Thymus (tissue), 11 donors: ENCODE data around the gene ANO10. TPM values are rescaled to one million over a fixed set of nuclear protein-coding genes. Genes with fewer than 3 reads are reported as not detected.

Experiments used
- DNase-seq, 9 donors: peaks; one replicate each; pipeline ENCODE4 v3.0.0-alpha.2; 2013; ENCODE audit warnings: low spot score in 9 of 9, low read depth in 6 of 9, missing footprints in 1 of 9
- H3K27ac ChIP-seq, 2 donors: one replicate each; pipeline ENCODE4 v1.5.1; 2013; ENCODE audit warnings: control low read depth in 1 of 2, low read depth in 1 of 2, low read length in 1 of 2, mild to moderate bottlenecking in 1 of 2, moderate library complexity in 1 of 2
- H3K27me3 ChIP-seq, 2 donors: one replicate each; pipeline ENCODE4 v1.5.1; 2013; ENCODE audit warnings: low read length in 1 of 2; ENCODE audit not compliant: control insufficient read depth in 2 of 2, insufficient read depth in 1 of 2
- H3K36me3 ChIP-seq, 2 donors: one replicate each; pipeline ENCODE4 v1.5.1; 2013; ENCODE audit warnings: low read length in 1 of 2, mild to moderate bottlenecking in 1 of 2, moderate library complexity in 1 of 2; ENCODE audit not compliant: control insufficient read depth in 2 of 2, insufficient read depth in 2 of 2
- H3K4me1 ChIP-seq, 2 donors: one replicate each; pipeline ENCODE4 v1.5.1; 2013; ENCODE audit warnings: low read length in 2 of 2; ENCODE audit not compliant: control insufficient read depth in 2 of 2, insufficient read depth in 2 of 2
- H3K4me3 ChIP-seq, 2 donors: one replicate each; pipeline ENCODE4 v1.5.1; 2013; ENCODE audit warnings: low read length in 2 of 2, control low read depth in 1 of 2, mild to moderate bottlenecking in 1 of 2
- H3K9me3 ChIP-seq, 2 donors: one replicate each; pipeline ENCODE4 v1.5.1; 2013; ENCODE audit warnings: low read length in 1 of 2, mild to moderate bottlenecking in 1 of 2; ENCODE audit not compliant: control insufficient read depth in 2 of 2, insufficient read depth in 1 of 2
- whole genome bisulfite sequencing: extraction: QIAGEN DNeasy Blood & Tissue Kit; methylation state at CpG from one replicate; pipeline ENCODE4 v1.1.7; 2013; 5-methylcytosine and 5-hydroxymethylcytosine counted together
- polyA plus RNA-seq: library from polyadenylated mRNA; stranded (reverse); fragments of 200-250 nt; gene quantifications from one replicate; pipeline ENCODE4 v1.2.3, GENCODE V29; 2013
- total RNA-seq: library from RNA; stranded (reverse); fragments of 120-200 nt; gene quantifications from one replicate; pipeline ENCODE4 v1.2.4, GENCODE V29; 2013
- donor health status: healthy.

Gene ANO10
- total and polyA plus RNA-seq, 2 donors = 5.2 to 8.7 TPM

GRCh38 chr3:43353923-43354670 is 267.7 kb downstream of the ANO10 start:
- H3K36me3 ChIP-seq = peaks cover 25 to 30% of the 10 kb centered on the region in 2 donors
- H3K4me3 ChIP-seq = no peak overlapping the region
- no peaks in the 10 kb centered on the region for H3K27me3 ChIP-seq
- H3K4me1 ChIP-seq = peaks cover 6 to 8% of the 10 kb centered on the region in 2 donors
- DNase-seq = no peak
- peaks cover 5 to 21% of the 10 kb centered on the region in 2 donors for H3K9me3 ChIP-seq
- no peak overlapping the region for H3K27ac ChIP-seq
- WGBS = 96% methylated on average over 4 of the region's 4 CpGs

GRCh38 chr3:43353393-43353792 is 268.4 kb downstream of the ANO10 start:
- no peak for DNase-seq
- no peak overlapping the region for H3K4me3 ChIP-seq
- H3K4me1 ChIP-seq = peaks cover 10% of the 10 kb centered on the region in 2 donors
- no peaks in the 10 kb centered on the region for H3K27me3 ChIP-seq
- H3K9me3 ChIP-seq = peaks cover 5 to 21% of the 10 kb centered on the region in 2 donors
- H3K36me3 ChIP-seq = peaks cover 31 to 36% of the 10 kb centered on the region in 2 donors
- H3K27ac ChIP-seq = no peak overlapping the region
- WGBS = 99% methylated on average over 1 of the region's 1 CpG

- H3K36me3 ChIP-seq = peaks cover 58 to 60% of the 10 kb centered on the region in 2 donors
- H3K27ac ChIP-seq = peak overlapping the region; percentile 87 to 99
- 97% methylated on average over 3 of the region's 3 CpGs for WGBS
- H3K9me3 ChIP-seq = peaks cover 4 to 21% of the 10 kb centered on the region in 2 donors
- no peak overlapping the region for H3K4me3 ChIP-seq
- peaks cover 40 to 45% of the 10 kb centered on the region in 2 donors for H3K4me1 ChIP-seq
- H3K27me3 ChIP-seq = no peaks in the 10 kb centered on the region
- DNase-seq = no peak
Measured at GRCh38 chr3:43349716-43350115, 272.1 kb downstream of the ANO10 start.

GRCh38 chr3:43348852-43349574 is 272.8 kb downstream of the ANO10 start:
- Histone ChIP-seq H3K9me3 (peaks cover 1 to 14% of the 10 kb centered on the region in 2 donors), H3K4me3 (no peak overlapping the region), H3K36me3 (peaks cover 58 to 67% of the 10 kb centered on the region in 2 donors), H3K4me1 (peaks cover 44 to 48% of the 10 kb centered on the region in 2 donors), H3K27me3 (no peaks in the 10 kb centered on the region), H3K27ac (peak overlapping the region; percentile 96 to 99)
- 38% methylated on average over 4 of the region's 4 CpGs for WGBS
- DNase-seq = peak in 2 of 9 donors; percentile 34 to 74

- peak in 4 of 9 donors; percentile 57 to 75 (median 66) for DNase-seq
- Histone ChIP-seq H3K27ac (peak overlapping the region; percentile 99), H3K4me3 (no peak overlapping the region), H3K4me1 (peaks cover 46 to 50% of the 10 kb centered on the region in 2 donors), H3K36me3 (peaks cover 62 to 69% of the 10 kb centered on the region in 2 donors), H3K9me3 (peaks cover 1 to 8% of the 10 kb centered on the region in 2 donors), H3K27me3 (no peaks in the 10 kb centered on the region)
- WGBS = 89% methylated on average over 11 of the region's 11 CpGs
Measured at GRCh38 chr3:43348350-43348749, 273.5 kb downstream of the ANO10 start.

GRCh38 chr3:43347774-43348173 is 274.0 kb downstream of the ANO10 start:
- Histone ChIP-seq H3K4me1 (peaks cover 49 to 53% of the 10 kb centered on the region in 2 donors), H3K36me3 (peaks cover 65 to 75% of the 10 kb centered on the region in 2 donors), H3K27me3 (no peaks in the 10 kb centered on the region), H3K4me3 (no peak overlapping the region), H3K9me3 (peaks cover 1 to 8% of the 10 kb centered on the region in 2 donors), H3K27ac (peak overlapping the region; percentile 99)
- 98% methylated on average over 20 of the region's 20 CpGs for WGBS
- no peak for DNase-seq

GRCh38 chr3:43346978-43347749 is 274.6 kb downstream of the ANO10 start:
- Histone ChIP-seq H3K27me3 (no peaks in the 10 kb centered on the region), H3K9me3 (peaks cover 1 to 8% of the 10 kb centered on the region in 2 donors), H3K4me1 (peaks cover 52 to 58% of the 10 kb centered on the region in 2 donors), H3K27ac (peak overlapping the region; percentile 99), H3K4me3 (no peak overlapping the region), H3K36me3 (peaks cover 70 to 81% of the 10 kb centered on the region in 2 donors)
- peak; percentile 55 to 96 (median 84) for DNase-seq
- WGBS = 77% methylated on average over 14 of the region's 14 CpGs

GRCh38 chr3:43345877-43346276 is 275.9 kb downstream of the ANO10 start:
- Histone ChIP-seq H3K27me3 (no peaks in the 10 kb centered on the region), H3K4me1 (peaks cover 52 to 60% of the 10 kb centered on the region in 2 donors), H3K9me3 (peaks cover 0 to 8% of the 10 kb centered on the region in 2 donors), H3K4me3 (no peak overlapping the region), H3K36me3 (peaks cover 68 to 86% of the 10 kb centered on the region in 2 donors), H3K27ac (peak overlapping the region; percentile 75 to 99)
- 92% methylated on average over 6 of the region's 6 CpGs for WGBS
- peak in 1 of 9 donors; percentile 32 for DNase-seq
